K562 (cell line): Measurements from ENCODE around the gene MICAL1. TPM values are rescaled to one million over a fixed set of nuclear protein-coding genes. Genes with fewer than 3 reads are reported as not detected.
A peak's percentile ranks its signal among the peaks of the same experiment; 100 is the strongest.

Experiments used
- BHLHE40 ChIP-seq: IDR thresholded peaks from 2 replicates; pipeline ENCODE4 v1.6.1; 2011; ENCODE audit warnings: low read length, improper control_type of control experiment
- CBFA2T3 ChIP-seq: fragments of 450-650 bp; IDR thresholded peaks from 2 replicates; pipeline ENCODE4 v1.6.1; 2017
- CBX3 ChIP-seq, 2 experiments: IDR thresholded peaks; 1 replicate in 1 of 2; 2 replicates in 1 of 2; pipeline ENCODE4 v1.6.1; 2012; ENCODE audit warnings: inconsistent platforms in 2 of 2, low read length in 2 of 2, borderline replicate concordance in 1 of 2, control low read depth in 1 of 2
- CTBP1 ChIP-seq: fragments of 450-650 bp; IDR thresholded peaks from 2 replicates; pipeline ENCODE4 v1.6.1; 2016; ENCODE audit warnings: borderline replicate concordance
- ESRRA ChIP-seq: fragments of 450-650 bp; IDR thresholded peaks from 2 replicates; pipeline ENCODE4 v1.6.1; 2014; ENCODE audit warnings: low read depth, mild to moderate bottlenecking, moderate library complexity, borderline replicate concordance
- FOXO4 ChIP-seq: fragments of 450-650 bp; formaldehyde crosslinking; IDR thresholded peaks from 2 replicates; pipeline ENCODE4 v1.4.0; 2020; ENCODE audit warnings: mild to moderate bottlenecking, moderate library complexity
- HDAC3 ChIP-seq: fragments of 450-650 bp; IDR thresholded peaks from 2 replicates; pipeline ENCODE4 v1.6.1; 2018; ENCODE audit warnings: borderline replicate concordance, mild to moderate bottlenecking, moderate library complexity; ENCODE audit not compliant: partially characterized antibody
- HNRNPLL ChIP-seq: fragments of 200-400 bp; formaldehyde crosslinking; IDR thresholded peaks from 2 replicates; pipeline ENCODE4 v1.6.1; 2017; ENCODE audit warnings: low read length, low read depth, mild to moderate bottlenecking; ENCODE audit not compliant: poor library complexity, severe bottlenecking
- KLF10 ChIP-seq: fragments of 250-450 bp; sonication (Bioruptor Pico); IDR thresholded peaks from 2 replicates; pipeline ENCODE4 v1.6.1; 2021; ENCODE audit warnings: matching md5 sums
- MAFF ChIP-seq: IDR thresholded peaks from 2 replicates; pipeline ENCODE4 v1.6.1; 2012; ENCODE audit warnings: low read length, improper control_type of control experiment
- NBN ChIP-seq: fragments of 450-650 bp; IDR thresholded peaks from 2 replicates; pipeline ENCODE4 v1.6.1; 2016; ENCODE audit warnings: low read depth, mild to moderate bottlenecking
- PTTG1 ChIP-seq: fragments of 450-650 bp; IDR thresholded peaks from 2 replicates; pipeline ENCODE4 v1.6.1; 2016; ENCODE audit warnings: low read depth, mild to moderate bottlenecking, missing genetic modification characterization, missing compliant biosample characterization
- REST ChIP-seq, 2 experiments: fragments of 450-650 bp; formaldehyde crosslinking in 1 of 2; IDR thresholded peaks; 2 replicates each; pipeline versions ENCODE4 v1.4.0 to v1.6.1; 2014 to 2020; ENCODE audit warnings: mild to moderate bottlenecking in 2 of 2, borderline replicate concordance in 1 of 2, low read depth in 1 of 2
- STAT6 ChIP-seq: sonication (generic); formaldehyde crosslinking; IDR thresholded peaks from 2 replicates; pipeline ENCODE4 v1.8.1; 2023; ENCODE audit warnings: mild to moderate bottlenecking, missing genetic modification reagents
- TAF1 ChIP-seq: IDR thresholded peaks from 2 replicates; pipeline ENCODE4 v1.6.1; 2011; ENCODE audit warnings: mild to moderate bottlenecking, low read length, moderate library complexity; ENCODE audit not compliant: insufficient read depth, control insufficient read depth, severe bottlenecking; ENCODE audit errors: extremely low read depth
- TEAD2 ChIP-seq: fragments of 450-650 bp; IDR thresholded peaks from 2 replicates; pipeline ENCODE4 v1.6.1; 2016; ENCODE audit warnings: missing genetic modification characterization, control low read depth, missing compliant biosample characterization
- polyA plus RNA-seq, 8 experiments: library from polyadenylated mRNA; depleted of rRNA in 4 of 8; stranded (reverse) in 5 of 8; unstranded in 3 of 8; fragments of >200 nt; fragmentation: Nextera tagmentation in 2 of 8; fragmentation: Illumina TruSeq in 1 of 8; extraction: Ambion mirVana in 2 of 8; extraction: Trizol in 1 of 8; gene quantifications; 2 replicates each; pipeline versions ENCODE4 v1.2.1 to v1.2.3, GENCODE V29; 2011 to 2014; ENCODE audit warnings: inconsistent platforms in 1 of 8, missing spikeins in 1 of 8
- total RNA-seq, 7 experiments: library from RNA; depleted of rRNA in 6 of 7; stranded (reverse); fragments of >200 nt in 6 of 7; fragmentation: Illumina TruSeq in 2 of 7; extraction: Trizol in 2 of 7; gene quantifications; 2 replicates each; pipeline versions ENCODE4 v1.2.1 to v1.2.3, GENCODE V29; 2011 to 2021; ENCODE audit warnings: low replicate concordance in 1 of 7

MICAL1 gene
- total and polyA plus RNA-seq, 9 of the 15 experiments (the other 6 are each of a cell fraction or from before 2014, with no cell fraction given), result 0.07 to 15.2 (median 7.0) TPM

- TF ChIP-seq REST (IDR thresholded peaks at IDR 0.05; ENCODE audit: borderline replicate concordance), result no peak
- TF ChIP-seq REST (CRISPR knock-in tag; IDR thresholded peaks at IDR 0.05; ENCODE audit: low read depth), result no peak
- no peak for TF ChIP-seq NBN
- TF ChIP-seq FOXO4 (CRISPR knock-in tag), result no peak
- no peak for TF ChIP-seq HDAC3
- no peak for TF ChIP-seq KLF10
- no peak for TF ChIP-seq BHLHE40
- no peak for TF ChIP-seq CBFA2T3
- peak; percentile 2 for TF ChIP-seq TAF1
- no peak for TF ChIP-seq PTTG1 (tag)
- TF ChIP-seq CBX3 (IDR thresholded peaks at IDR 0.05; ENCODE audit: borderline replicate concordance in 1 of 2, low read length in 2 of 2), result no peak
- no peak for TF ChIP-seq MAFF
- TF ChIP-seq CTBP1, result peak; percentile 62; the same call in 1 of the 2 replicates
- TF ChIP-seq STAT6 (CRISPR knock-in tag), result no peak
- no peak for TF ChIP-seq ESRRA
- TF ChIP-seq HNRNPLL, result no peak
- no peak for TF ChIP-seq TEAD2
Observed at GRCh38 chr6:109455437-109456110, at the start of gene MICAL1 (continued).
